ENCODE results near the gene SLC16A10. TPM values are rescaled to one million over a fixed set of nuclear protein-coding genes. Genes with fewer than 3 reads are reported as not detected.
"Not testable (repeated sequence)": the region's sequence is repeated elsewhere in the genome, so short reads cannot be mapped to it uniquely, and the experiment has no call there.

SLC16A10 gene
- total RNA-seq, 4 donors from 2014 or later: 0.15 to 3.4 (median 1.6) TPM

DNA sequence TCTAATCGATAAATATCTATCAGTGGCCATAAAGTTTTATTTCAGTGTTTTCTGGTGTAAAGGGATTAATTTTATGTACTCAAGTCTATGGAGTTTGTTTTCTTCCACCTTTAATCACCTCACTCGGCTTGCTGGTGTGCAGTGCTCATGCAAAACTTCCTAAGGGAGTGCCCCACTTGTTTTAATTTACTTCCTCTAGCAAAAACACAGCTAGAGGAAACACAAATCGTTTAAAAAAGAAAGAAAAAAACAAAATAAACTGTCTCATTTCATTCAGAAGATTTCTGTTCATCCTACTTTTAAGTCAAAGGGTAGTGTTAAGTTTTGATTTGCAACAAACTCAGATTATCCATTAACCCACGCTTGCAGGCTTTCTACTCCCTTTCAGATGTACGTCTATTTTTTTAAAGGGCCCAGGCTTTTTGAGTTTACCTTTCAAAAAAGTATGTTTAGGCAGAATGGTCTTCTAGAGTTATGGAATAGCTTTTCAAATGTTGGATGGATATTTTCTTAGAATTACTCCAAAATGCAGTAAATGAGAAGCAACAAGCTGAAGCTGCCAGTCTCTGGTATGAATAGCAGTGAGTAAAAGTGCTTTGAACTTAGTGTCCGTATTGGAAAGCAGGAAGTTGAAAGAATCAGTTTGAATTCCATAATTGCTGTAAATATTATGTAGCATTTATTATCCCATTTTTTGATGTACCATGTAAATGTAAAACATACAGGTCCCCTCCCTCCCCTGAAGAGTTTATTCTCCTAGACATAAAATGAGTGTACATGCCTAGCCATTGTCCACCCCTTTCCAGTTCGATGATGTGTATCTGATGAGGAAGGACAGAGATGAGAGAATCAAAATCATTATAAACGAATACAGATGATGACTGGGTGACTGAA, 113.3 kb downstream of the SLC16A10 start:
- peaks cover 0 to 17% (median 0%) of the 10 kb centered on the region in 3 donors for H3K4me1 ChIP-seq
- H3K27ac ChIP-seq: no peak overlapping the region
- H3K9me3 ChIP-seq: no peaks in the 10 kb centered on the region
- WGBS, 2 donors: 63 to 66% methylated on average over 8 of the region's 8 CpGs
- H3K36me3 ChIP-seq: no peaks in the 10 kb centered on the region
- no peaks in the 10 kb centered on the region for H3K27me3 ChIP-seq
- no peak for TF ChIP-seq CTCF (IDR thresholded peaks at IDR 0.05)
- TF ChIP-seq POLR2A (IDR thresholded peaks at IDR 0.05): no peak
- no peak for DNase-seq
- intact Hi-C loops (cut with DNase I): no loop called here
- no peak overlapping the region for H3K4me3 ChIP-seq

- intact Hi-C loops (cut with DNase I): no loop called here
- no peak overlapping the region for H3K27ac ChIP-seq
Measured at GRCh38 chr6:111201244-111201554, 113.9 kb downstream of the SLC16A10 start.

DNA sequence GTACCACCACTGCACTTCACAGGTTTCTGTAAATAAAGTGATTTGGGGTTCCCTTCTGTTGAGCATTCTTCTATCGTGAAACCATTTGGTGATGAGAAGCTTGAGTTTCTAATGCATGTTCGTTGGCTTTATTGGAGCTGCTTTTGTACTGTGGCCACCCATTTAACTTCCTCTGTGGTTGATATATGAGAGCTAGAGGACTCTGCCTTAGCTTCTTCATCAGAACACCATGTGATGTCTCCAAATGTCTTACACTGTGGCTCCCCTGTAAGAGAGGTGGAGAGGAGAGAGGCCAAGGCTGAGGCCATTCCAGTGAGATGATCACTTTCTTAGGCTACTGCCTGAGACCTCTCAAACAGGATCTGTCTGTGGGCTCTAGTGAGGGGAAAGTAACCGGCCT, 114.5 kb downstream of the SLC16A10 start:
- no peaks in the 10 kb centered on the region for H3K36me3 ChIP-seq
- no peak for TF ChIP-seq CTCF (IDR thresholded peaks at IDR 0.05)
- TF ChIP-seq POLR2A (IDR thresholded peaks at IDR 0.05): no peak
- H3K4me3 ChIP-seq: no peak overlapping the region
- peaks cover 0 to 19% (median 0%) of the 10 kb centered on the region in 3 donors for H3K4me1 ChIP-seq
- 71 to 81% methylated on average over 2 of the region's 3 CpGs for WGBS, 2 donors
- no peaks in the 10 kb centered on the region for H3K27me3 ChIP-seq
- no peaks in the 10 kb centered on the region for H3K9me3 ChIP-seq
- intact Hi-C loops (cut with DNase I): no loop called here
- no peak for DNase-seq
- H3K27ac ChIP-seq: no peak overlapping the region

More at GRCh38 chr6:111201244-111201554, 113.9 kb downstream of the SLC16A10 start:
- H3K36me3 ChIP-seq: no peaks in the 10 kb centered on the region
- 57 to 58% methylated on average over 1 of the region's 1 CpG for WGBS, 2 donors
- peaks cover 0 to 19% (median 0%) of the 10 kb centered on the region in 3 donors for H3K4me1 ChIP-seq
- H3K9me3 ChIP-seq: no peaks in the 10 kb centered on the region
- no peak for DNase-seq
- H3K4me3 ChIP-seq: no peak overlapping the region
- H3K27me3 ChIP-seq: no peaks in the 10 kb centered on the region
- TF ChIP-seq POLR2A (IDR thresholded peaks at IDR 0.05) (no peak), CTCF (IDR thresholded peaks at IDR 0.05) (no peak)

DNA sequence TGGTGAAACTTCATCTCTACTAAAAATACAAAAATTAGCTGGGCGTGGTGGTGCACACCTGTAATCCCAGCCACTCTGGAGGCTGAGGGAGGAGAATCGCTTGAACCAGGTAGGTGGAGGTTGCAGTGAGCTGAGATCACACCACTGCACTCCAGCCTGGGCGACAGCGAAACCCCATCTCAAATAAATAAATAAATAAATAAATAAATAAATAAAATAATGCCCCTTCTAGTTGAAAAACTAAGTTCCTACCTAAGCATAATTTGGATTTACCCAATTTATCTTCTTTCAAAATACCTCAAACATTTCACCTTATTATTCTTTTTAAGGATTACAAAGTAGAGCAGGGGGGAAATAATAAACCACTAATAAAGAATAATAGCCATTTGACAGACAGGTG, 116.2 kb downstream of the SLC16A10 start:
- H3K27me3 ChIP-seq; H3K36me3 ChIP-seq; H3K4me3 ChIP-seq; intact Hi-C loops (cut with DNase I); DNase-seq; H3K9me3 ChIP-seq; H3K27ac ChIP-seq: not testable (repeated sequence)
- 90 to 93% methylated on average over 3 to 4 of the region's 4 CpGs for WGBS, 2 donors
- H3K4me1 ChIP-seq: peaks cover 0 to 19% (median 0%) of the 10 kb centered on the region in 3 donors

DNA sequence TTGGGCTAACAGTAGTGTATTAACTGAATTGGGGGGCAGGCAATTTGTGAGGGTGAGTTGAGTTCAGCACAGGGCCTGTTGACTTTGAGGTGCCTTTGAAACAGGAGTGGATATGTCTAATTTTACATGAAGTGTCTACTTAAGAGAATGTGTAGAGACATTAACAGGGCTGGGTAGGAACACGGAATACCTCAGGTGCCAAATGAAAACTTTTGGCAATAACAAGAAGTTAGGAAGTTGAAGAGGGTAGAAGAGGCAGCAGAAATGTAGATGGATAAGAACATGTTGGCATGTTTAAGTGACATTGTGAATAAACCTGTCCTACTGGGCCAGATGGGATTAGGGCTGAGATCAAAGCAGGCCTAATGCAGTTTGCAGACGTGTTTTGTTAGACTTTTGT, 117.0 kb downstream of the SLC16A10 start:
- intact Hi-C loops (cut with DNase I): no loop called here

More for the DNA sequence above, 117.0 kb downstream of the SLC16A10 start:
- Histone ChIP-seq H3K27me3 (no peaks in the 10 kb centered on the region), H3K4me1 (peaks cover 0 to 19% (median 0%) of the 10 kb centered on the region in 3 donors), H3K9me3 (no peaks in the 10 kb centered on the region), H3K27ac (no peak overlapping the region), H3K36me3 (no peaks in the 10 kb centered on the region), H3K4me3 (no peak overlapping the region)
- TF ChIP-seq CTCF (IDR thresholded peaks at IDR 0.05) (no peak), POLR2A (IDR thresholded peaks at IDR 0.05) (no peak)
- DNase-seq: no peak
- 44 to 63% methylated on average over 2 of the region's 2 CpGs for WGBS, 2 donors
